Subcutaneous abdominal adipose tissue (tissue), 5 donors: Measurements from ENCODE around the gene CFAP92.
A peak's percentile ranks its signal among the peaks of the same experiment; 100 is the strongest.

Experiments
- H3K27ac ChIP-seq: one replicate; pipeline ENCODE4 v1.7.0; 2013; ENCODE audit warnings: low read depth, mild to moderate bottlenecking, inconsistent platforms, low read length, moderate library complexity
- H3K27me3 ChIP-seq, 5 donors: one replicate each; pipeline ENCODE4 v1.7.0; 2013; ENCODE audit warnings: low read length in 5 of 5, inconsistent platforms in 1 of 5; ENCODE audit not compliant: control insufficient read depth in 5 of 5, insufficient read depth in 4 of 5
- H3K36me3 ChIP-seq, 5 donors: one replicate each; pipeline ENCODE4 v1.7.0; 2013; ENCODE audit warnings: low read length in 5 of 5; ENCODE audit not compliant: control insufficient read depth in 5 of 5, insufficient read depth in 5 of 5
- H3K4me1 ChIP-seq, 5 donors: one replicate each; pipeline ENCODE4 v1.7.0; 2013; ENCODE audit warnings: low read length in 5 of 5, mild to moderate bottlenecking in 3 of 5, moderate library complexity in 1 of 5; ENCODE audit not compliant: control insufficient read depth in 5 of 5, insufficient read depth in 5 of 5
- H3K4me3 ChIP-seq, 5 donors: one replicate each; pipeline ENCODE4 v1.7.0; 2013; ENCODE audit warnings: low read length in 5 of 5, low read depth in 1 of 5
- H3K9ac ChIP-seq, 5 donors: one replicate each; pipeline ENCODE4 v1.7.0; 2013; ENCODE audit warnings: low read length in 5 of 5, mild to moderate bottlenecking in 4 of 5, moderate library complexity in 3 of 5
- H3K9me3 ChIP-seq, 5 donors: one replicate each; pipeline ENCODE4 v1.7.0; 2013; ENCODE audit warnings: low read length in 5 of 5; ENCODE audit not compliant: control insufficient read depth in 5 of 5
- donor health status: healthy.
- donor health status: healthy.
- donor health status: healthy.
- donor health status: healthy.
- donor health status: healthy.

CFAP92 gene

DNA sequence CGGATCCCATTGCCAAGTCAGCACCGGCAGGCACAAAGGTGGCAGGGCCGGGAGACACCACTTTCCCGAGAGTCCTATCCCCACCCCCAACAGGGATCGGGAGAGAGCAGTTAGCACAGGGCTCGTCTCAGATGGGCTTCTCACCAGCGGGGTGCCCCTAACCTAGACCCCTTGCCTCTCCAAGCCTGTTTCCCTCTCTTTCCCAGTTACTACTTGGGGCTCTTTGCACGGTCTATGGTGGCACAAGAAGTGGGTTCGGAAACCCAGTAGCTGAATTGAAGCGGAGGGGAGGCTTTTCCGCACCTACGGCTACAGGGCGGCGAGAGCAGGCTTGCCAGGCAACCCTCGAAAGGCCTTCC lies 6.8 kb upstream of the CFAP92 start:
- no peaks in the 10 kb centered on the region for H3K9me3 ChIP-seq
- H3K27ac ChIP-seq, result no peak overlapping the region
- H3K27me3 ChIP-seq, result peaks cover 19 to 43% (median 32%) of the 10 kb centered on the region in 5 donors
- H3K9ac ChIP-seq, result peak overlapping the region in 3 of 5 donors; percentile 39 to 63 (median 41)
- peaks cover 0 to 3% (median 0%) of the 10 kb centered on the region in 5 donors for H3K36me3 ChIP-seq
- H3K4me1 ChIP-seq, result peaks cover 8 to 48% (median 34%) of the 10 kb centered on the region in 5 donors
- H3K4me3 ChIP-seq, result peak overlapping the region; percentile 51 to 73 (median 67)

DNA sequence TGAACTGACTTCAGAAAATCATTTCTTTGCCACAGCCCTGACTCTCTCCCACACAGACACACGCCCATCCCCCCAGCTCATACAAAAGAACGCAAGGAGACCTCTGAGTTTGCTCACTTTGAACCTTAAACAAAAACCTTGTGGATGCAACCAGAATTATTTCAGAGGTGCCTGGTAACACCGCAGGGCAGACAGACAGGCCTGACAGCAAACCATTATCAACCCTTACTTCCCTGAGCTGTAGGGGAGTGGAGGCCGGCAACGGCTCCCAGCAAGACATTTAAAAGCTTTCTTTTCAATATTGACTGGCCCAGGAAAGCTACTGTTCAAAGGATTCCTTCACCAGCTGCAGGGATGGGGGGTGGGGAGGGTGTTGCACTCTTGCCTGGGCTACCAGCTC lies 5.2 kb upstream of the CFAP92 start:
- Histone ChIP-seq H3K9ac (no peak overlapping the region), H3K27me3 (peaks cover 19 to 46% (median 37%) of the 10 kb centered on the region in 5 donors), H3K36me3 (no peaks in the 10 kb centered on the region), H3K4me1 (peaks cover 8 to 41% (median 29%) of the 10 kb centered on the region in 5 donors), H3K4me3 (no peak overlapping the region), H3K27ac (no peak overlapping the region), H3K9me3 (no peaks in the 10 kb centered on the region)

- Histone ChIP-seq H3K4me1 (peaks cover 8 to 44% (median 34%) of the 10 kb centered on the region in 5 donors), H3K36me3 (no peaks in the 10 kb centered on the region), H3K9me3 (no peaks in the 10 kb centered on the region), H3K9ac (no peak overlapping the region), H3K27me3 (peaks cover 21 to 41% (median 37%) of the 10 kb centered on the region in 5 donors), H3K4me3 (no peak overlapping the region), H3K27ac (no peak overlapping the region)
Observed at GRCh38 chr3:128998561-128998960, 4.7 kb upstream of the CFAP92 start.

GRCh38 chr3:128997486-128998133 lies 3.7 kb upstream of the CFAP92 start:
- H3K9ac ChIP-seq, result no peak overlapping the region

DNA sequence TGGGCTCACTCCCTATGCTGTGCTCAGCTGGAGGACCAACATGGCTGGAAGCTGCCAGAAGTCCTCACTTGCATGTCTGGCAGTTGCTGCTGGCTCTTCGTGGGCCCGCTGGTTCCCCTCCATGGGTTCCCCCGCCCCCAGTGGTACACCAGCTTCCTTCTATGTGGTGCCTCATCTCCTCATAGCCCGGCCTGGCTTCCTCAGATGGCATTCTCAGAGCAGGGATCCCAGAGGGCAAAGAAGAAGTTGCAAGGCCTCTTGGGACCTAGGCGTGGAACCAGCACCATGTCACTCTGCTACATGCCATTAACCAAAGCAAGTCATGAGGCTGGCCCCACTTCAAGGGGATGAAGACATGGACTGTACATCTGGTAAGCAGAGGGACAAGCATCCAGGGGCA lies 2.9 kb upstream of the CFAP92 start:
- Histone ChIP-seq H3K4me1 (peaks cover 4 to 30% (median 28%) of the 10 kb centered on the region in 5 donors), H3K27ac (no peak overlapping the region), H3K9ac (no peak overlapping the region), H3K4me3 (no peak overlapping the region), H3K36me3 (no peaks in the 10 kb centered on the region), H3K9me3 (no peaks in the 10 kb centered on the region), H3K27me3 (peaks cover 15 to 34% (median 24%) of the 10 kb centered on the region in 5 donors)

More at GRCh38 chr3:128997486-128998133, 3.7 kb upstream of the CFAP92 start:
- Histone ChIP-seq H3K9me3 (no peaks in the 10 kb centered on the region), H3K4me1 (peaks cover 6 to 38% (median 36%) of the 10 kb centered on the region in 5 donors), H3K27me3 (peaks cover 16 to 42% (median 33%) of the 10 kb centered on the region in 5 donors), H3K4me3 (no peak overlapping the region), H3K27ac (no peak overlapping the region), H3K36me3 (no peaks in the 10 kb centered on the region)

GRCh38 chr3:128996200-128996599 lies 2.3 kb upstream of the CFAP92 start:
- H3K27ac ChIP-seq, result no peak overlapping the region
- H3K36me3 ChIP-seq, result no peaks in the 10 kb centered on the region
- H3K4me1 ChIP-seq, result peaks cover 4 to 25% (median 23%) of the 10 kb centered on the region in 5 donors

GRCh38 chr3:128995737-128996136 lies 1.9 kb upstream of the CFAP92 start:
- Histone ChIP-seq H3K27ac (no peak overlapping the region), H3K36me3 (no peaks in the 10 kb centered on the region), H3K4me3 (no peak overlapping the region), H3K9ac (no peak overlapping the region), H3K27me3 (peaks cover 7 to 25% (median 18%) of the 10 kb centered on the region in 5 donors), H3K4me1 (peaks cover 4 to 20% (median 19%) of the 10 kb centered on the region in 5 donors), H3K9me3 (no peaks in the 10 kb centered on the region)

More at GRCh38 chr3:128996200-128996599, 2.3 kb upstream of the CFAP92 start:
- no peak overlapping the region for H3K9ac ChIP-seq
- no peaks in the 10 kb centered on the region for H3K9me3 ChIP-seq
- no peak overlapping the region for H3K4me3 ChIP-seq
- peaks cover 11 to 30% (median 21%) of the 10 kb centered on the region in 5 donors for H3K27me3 ChIP-seq

- peaks cover 7 to 21% (median 12%) of the 10 kb centered on the region in 5 donors for H3K27me3 ChIP-seq
- H3K27ac ChIP-seq, result no peak overlapping the region
- no peaks in the 10 kb centered on the region for H3K36me3 ChIP-seq
- peak overlapping the region in 1 of 5 donors; percentile 43 for H3K4me3 ChIP-seq
- H3K9ac ChIP-seq, result no peak overlapping the region
- no peaks in the 10 kb centered on the region for H3K9me3 ChIP-seq
- H3K4me1 ChIP-seq, result peaks cover 0 to 17% (median 13%) of the 10 kb centered on the region in 5 donors
Observed at GRCh38 chr3:128994581-128995546, 988 bp upstream of the CFAP92 start.

- H3K36me3 ChIP-seq, result no peaks in the 10 kb centered on the region
- peak overlapping the region in 1 of 5 donors; percentile 37 for H3K9ac ChIP-seq
- H3K27me3 ChIP-seq, result peaks cover 7 to 21% (median 12%) of the 10 kb centered on the region in 5 donors
- H3K4me3 ChIP-seq, result peak overlapping the region; percentile 39 to 58 (median 48)
- peaks cover 0 to 17% (median 13%) of the 10 kb centered on the region in 5 donors for H3K4me1 ChIP-seq
- H3K27ac ChIP-seq, result no peak overlapping the region
- no peaks in the 10 kb centered on the region for H3K9me3 ChIP-seq
Observed at GRCh38 chr3:128994173-128994512, 267 bp upstream of the CFAP92 start.
